Uterus (tissue), 2 donors: Measurements from ENCODE around the gene BET1.

Experiments
- POLR2A ChIP-seq, 2 donors: fragments of 450-650 bp; IDR thresholded peaks; one replicate each; pipeline ENCODE4 v1.6.1; 2016; ENCODE audit warnings: antibody characterized with exemption in 2 of 2, mild to moderate bottlenecking in 1 of 2, moderate library complexity in 1 of 2
- TF ChIP-seq, protein P1 (sequence below), 4 experiments: fragments of 200-600 bp in 2 of 4; fragments of 450-650 bp in 2 of 4; sonication (generic) in 2 of 4; IDR thresholded peaks; one replicate each; pipeline ENCODE4 v1.5.1; 2016 to 2019; ENCODE audit warnings: antibody characterized with exemption in 4 of 4, mild to moderate bottlenecking in 2 of 4, moderate library complexity in 1 of 4

DNA sequence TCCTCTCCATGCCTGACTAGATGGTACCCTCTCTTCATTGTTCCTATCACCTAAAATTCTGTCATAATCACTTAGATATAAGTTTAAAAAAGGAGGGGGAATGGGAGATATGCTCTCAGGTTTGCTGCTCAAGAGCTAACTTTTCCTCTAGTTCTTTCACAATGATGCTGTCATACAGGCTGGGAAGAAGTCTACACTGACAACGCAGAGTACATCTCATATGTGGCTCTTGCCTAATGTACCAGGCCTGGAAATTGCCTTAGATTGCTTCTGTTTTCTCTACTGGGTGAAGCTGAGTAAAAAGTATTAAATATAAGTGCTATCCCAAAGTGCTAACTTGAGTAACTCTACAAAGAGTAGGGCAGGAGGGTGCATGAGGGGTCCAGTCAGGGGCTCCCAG is 43.8 kb upstream of the BET1 start:
- TF ChIP-seq, protein P1, sequence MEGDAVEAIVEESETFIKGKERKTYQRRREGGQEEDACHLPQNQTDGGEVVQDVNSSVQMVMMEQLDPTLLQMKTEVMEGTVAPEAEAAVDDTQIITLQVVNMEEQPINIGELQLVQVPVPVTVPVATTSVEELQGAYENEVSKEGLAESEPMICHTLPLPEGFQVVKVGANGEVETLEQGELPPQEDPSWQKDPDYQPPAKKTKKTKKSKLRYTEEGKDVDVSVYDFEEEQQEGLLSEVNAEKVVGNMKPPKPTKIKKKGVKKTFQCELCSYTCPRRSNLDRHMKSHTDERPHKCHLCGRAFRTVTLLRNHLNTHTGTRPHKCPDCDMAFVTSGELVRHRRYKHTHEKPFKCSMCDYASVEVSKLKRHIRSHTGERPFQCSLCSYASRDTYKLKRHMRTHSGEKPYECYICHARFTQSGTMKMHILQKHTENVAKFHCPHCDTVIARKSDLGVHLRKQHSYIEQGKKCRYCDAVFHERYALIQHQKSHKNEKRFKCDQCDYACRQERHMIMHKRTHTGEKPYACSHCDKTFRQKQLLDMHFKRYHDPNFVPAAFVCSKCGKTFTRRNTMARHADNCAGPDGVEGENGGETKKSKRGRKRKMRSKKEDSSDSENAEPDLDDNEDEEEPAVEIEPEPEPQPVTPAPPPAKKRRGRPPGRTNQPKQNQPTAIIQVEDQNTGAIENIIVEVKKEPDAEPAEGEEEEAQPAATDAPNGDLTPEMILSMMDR (IDR thresholded peaks at IDR 0.05): no peak
- no peak for TF ChIP-seq POLR2A (IDR thresholded peaks at IDR 0.05)
